ENCODE results near the gene GPR89B.
"Not testable (repeated sequence)": the region's sequence is repeated elsewhere in the genome, so short reads cannot be mapped to it uniquely, and the experiment has no call there.

DNA sequence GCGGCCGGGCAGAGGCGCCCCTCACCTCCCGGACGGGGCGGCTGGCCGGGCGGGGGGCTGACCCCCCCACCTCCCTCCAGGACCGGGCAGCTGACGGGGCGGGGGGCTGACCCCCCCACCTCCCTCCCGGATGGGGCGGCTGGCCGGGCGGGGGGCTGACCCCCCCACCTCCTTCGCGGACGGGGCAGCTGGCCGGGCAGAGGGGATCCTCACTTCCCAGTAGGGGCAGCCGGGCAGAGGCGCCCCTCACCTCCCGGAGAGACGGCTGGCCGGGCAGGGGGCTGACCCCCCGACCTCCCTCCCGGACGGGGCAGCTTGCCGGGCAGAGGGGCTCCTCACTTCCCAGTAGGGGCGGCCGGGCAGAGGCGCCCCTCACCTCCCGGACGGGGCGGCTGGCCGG lies 21.3 kb downstream of the GPR89B start:
- TF ChIP-seq, protein P1, sequence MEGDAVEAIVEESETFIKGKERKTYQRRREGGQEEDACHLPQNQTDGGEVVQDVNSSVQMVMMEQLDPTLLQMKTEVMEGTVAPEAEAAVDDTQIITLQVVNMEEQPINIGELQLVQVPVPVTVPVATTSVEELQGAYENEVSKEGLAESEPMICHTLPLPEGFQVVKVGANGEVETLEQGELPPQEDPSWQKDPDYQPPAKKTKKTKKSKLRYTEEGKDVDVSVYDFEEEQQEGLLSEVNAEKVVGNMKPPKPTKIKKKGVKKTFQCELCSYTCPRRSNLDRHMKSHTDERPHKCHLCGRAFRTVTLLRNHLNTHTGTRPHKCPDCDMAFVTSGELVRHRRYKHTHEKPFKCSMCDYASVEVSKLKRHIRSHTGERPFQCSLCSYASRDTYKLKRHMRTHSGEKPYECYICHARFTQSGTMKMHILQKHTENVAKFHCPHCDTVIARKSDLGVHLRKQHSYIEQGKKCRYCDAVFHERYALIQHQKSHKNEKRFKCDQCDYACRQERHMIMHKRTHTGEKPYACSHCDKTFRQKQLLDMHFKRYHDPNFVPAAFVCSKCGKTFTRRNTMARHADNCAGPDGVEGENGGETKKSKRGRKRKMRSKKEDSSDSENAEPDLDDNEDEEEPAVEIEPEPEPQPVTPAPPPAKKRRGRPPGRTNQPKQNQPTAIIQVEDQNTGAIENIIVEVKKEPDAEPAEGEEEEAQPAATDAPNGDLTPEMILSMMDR (IDR thresholded peaks at IDR 0.05): not testable (repeated sequence)
- not testable (repeated sequence) for TF ChIP-seq POLR2A (IDR thresholded peaks at IDR 0.05)
